ENCODE data around the gene NSD2.

Gene NSD2

DNA sequence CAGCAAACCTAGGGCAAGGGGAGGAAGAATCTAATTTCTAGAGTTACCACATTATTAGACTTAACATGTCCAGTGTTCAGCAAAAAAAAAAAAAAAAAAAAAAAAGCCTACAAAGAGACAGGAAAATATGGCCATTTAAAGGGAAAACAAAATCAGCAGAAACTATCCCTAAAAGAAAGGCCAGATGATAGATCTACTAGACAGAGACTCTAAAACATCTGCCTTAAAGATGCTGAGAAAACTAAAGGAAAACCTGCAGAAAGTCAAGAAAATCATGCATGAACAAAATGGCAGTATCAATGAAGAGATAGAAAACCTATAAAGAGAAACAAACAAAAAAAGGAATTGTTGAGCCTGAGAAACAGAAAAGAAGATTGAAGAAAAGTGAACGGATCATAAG, 93.8 kb downstream of the NSD2 start:
- no peak for TF ChIP-seq POLR2AphosphoS5 (IDR thresholded peaks at IDR 0.05; ENCODE audit: borderline replicate concordance, low read depth, low read length)
- TF ChIP-seq EZH2 (IDR thresholded peaks at IDR 0.05) = no peak
- no peak for TF ChIP-seq FOXP2 (optimal IDR thresholded peaks at IDR 0.05; ENCODE audit: control extremely low read depth, extremely low read length, insufficient read depth)
- no peak overlapping the region for H3K4me3 ChIP-seq
- H3K9ac ChIP-seq (ENCODE audit: insufficient read length) = no peak overlapping the region
- peaks cover 81% of the 10 kb centered on the region for H3K36me3 ChIP-seq (ENCODE audit: insufficient read depth, low read length)
- DNase-seq (ENCODE audit: low read depth, low spot score) = no peak
- H3K9me3 ChIP-seq (ENCODE audit: low read depth, low read length) = no peaks in the 10 kb centered on the region
- H3K27ac ChIP-seq = no peak overlapping the region

DNA sequence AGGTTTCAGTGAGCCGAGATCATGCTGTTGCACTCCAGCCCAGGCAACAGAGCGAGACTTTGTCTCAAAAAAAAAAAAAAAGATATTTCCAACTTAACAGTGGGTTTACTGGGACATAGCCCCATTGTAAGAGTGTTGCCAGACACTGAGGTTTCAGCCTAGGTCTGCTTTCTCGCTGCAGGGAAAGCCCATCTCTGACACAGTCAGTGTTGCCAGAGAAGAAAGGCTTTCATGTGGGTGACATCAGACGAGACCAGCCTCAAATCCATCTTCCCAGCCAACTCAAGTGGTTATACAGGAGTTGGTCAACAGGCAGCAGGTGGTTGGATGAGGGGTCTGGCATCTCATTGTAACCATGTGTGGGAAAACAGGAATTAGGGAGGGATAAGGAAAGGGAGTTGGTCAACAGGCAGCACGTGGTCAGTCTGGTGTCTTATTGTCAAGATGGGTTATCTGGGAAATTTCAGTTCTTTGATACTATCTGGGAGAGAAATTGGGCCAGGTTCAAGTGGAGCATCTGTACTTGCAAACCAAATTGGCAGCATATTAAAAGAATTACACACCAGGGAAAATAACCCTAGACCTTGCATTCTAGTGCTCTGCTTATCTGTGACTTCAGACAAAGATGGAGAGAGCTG, 96.4 kb downstream of the NSD2 start:
- no peak for TF ChIP-seq EZH2 (IDR thresholded peaks at IDR 0.05)
- no peak for TF ChIP-seq FOXP2 (optimal IDR thresholded peaks at IDR 0.05; ENCODE audit: control extremely low read depth, extremely low read length, insufficient read depth)
- no peak for TF ChIP-seq POLR2AphosphoS5 (IDR thresholded peaks at IDR 0.05; ENCODE audit: borderline replicate concordance, low read depth, low read length)
- Histone ChIP-seq H3K27ac (no peak overlapping the region), H3K36me3 (ENCODE audit: insufficient read depth, low read length) (peaks cover 74% of the 10 kb centered on the region), H3K9ac (ENCODE audit: insufficient read length) (no peak overlapping the region), H3K4me3 (no peak overlapping the region), H3K9me3 (ENCODE audit: low read depth, low read length) (no peaks in the 10 kb centered on the region)
- DNase-seq (ENCODE audit: low read depth, low spot score) = no peak

DNA sequence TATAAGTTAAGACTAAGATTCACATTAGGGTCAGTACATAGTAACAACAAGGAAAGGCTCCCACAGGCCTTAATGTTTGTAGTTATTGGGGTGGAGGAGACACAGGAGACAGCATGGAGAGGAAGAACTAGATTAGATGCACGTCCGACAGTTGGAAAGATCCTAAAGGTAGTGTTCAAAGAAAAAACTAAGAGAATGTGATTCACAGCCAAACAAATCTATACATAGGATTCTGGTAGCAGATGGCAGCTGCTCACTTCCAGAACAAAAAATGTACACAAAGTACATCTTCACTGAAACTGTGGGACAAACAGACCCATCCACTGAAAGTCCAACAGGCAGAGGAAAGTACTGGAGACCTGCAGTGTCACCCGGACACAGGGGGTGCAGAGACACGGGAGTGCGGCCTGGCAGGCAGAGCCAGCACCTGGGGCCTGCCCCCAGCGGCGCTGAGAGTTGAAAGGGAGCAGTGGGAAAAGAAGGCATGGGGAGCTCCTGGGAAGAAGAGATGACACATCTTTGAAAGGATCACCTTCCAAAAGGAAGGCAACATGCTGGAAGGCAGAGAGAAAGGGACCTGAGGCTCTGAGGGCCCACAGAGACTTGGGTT, 97.6 kb downstream of the NSD2 start:
- Histone ChIP-seq H3K27ac (peak overlapping the region; percentile 10; the same call in 1 of the 2 replicates), H3K36me3 (ENCODE audit: insufficient read depth, low read length) (peaks cover 74% of the 10 kb centered on the region), H3K9ac (ENCODE audit: insufficient read length) (no peak overlapping the region), H3K9me3 (ENCODE audit: low read depth, low read length) (no peaks in the 10 kb centered on the region), H3K4me3 (no peak overlapping the region)
- no peak for DNase-seq (ENCODE audit: low read depth, low spot score)
- TF ChIP-seq FOXP2 (optimal IDR thresholded peaks at IDR 0.05; ENCODE audit: control extremely low read depth, extremely low read length, insufficient read depth) = no peak
- no peak for TF ChIP-seq POLR2AphosphoS5 (IDR thresholded peaks at IDR 0.05; ENCODE audit: borderline replicate concordance, low read depth, low read length)
- TF ChIP-seq EZH2 (IDR thresholded peaks at IDR 0.05) = no peak

DNA sequence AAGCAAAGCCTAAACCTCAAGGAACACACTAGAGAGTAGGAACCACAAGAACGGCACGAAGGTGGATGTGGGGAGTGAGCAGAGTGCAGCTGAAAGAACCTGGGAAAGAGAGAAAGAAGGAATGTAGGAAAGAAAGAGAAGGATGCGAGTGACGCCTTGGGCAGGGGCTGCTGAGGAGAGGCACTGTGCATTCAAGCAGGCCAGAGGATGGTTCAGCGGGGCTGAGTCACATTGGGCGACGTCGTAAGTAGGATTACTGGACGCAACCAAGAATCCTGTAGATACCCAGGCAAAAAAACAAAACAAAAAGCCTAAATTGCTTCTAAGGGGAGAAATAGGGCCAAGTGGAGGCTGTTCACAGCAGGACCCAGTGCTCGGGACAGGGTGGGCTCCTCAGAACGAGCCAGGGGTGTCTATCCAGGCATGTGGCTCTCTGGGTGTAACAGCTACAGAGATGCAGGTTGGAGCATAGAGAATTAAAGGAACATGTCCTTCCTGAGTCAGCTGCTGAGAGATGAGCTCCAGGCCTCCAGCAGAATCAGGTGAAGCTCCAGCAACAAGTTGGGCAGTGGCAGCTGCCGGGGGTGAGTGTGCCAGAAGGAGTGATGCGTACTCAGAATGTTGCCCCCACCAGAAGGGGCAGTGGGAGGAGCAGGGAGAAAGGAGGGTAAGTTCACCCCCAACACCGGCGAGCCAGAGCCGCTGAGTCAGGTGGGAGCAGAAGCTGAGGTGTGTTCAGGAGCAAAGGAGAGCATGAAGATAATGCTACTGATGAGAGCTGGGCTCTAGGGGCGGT, 98.9 kb downstream of the NSD2 start:
- no peak for TF ChIP-seq EZH2 (IDR thresholded peaks at IDR 0.05)
- TF ChIP-seq POLR2AphosphoS5 (IDR thresholded peaks at IDR 0.05; ENCODE audit: borderline replicate concordance, low read depth, low read length) = no peak
- no peak for TF ChIP-seq FOXP2 (optimal IDR thresholded peaks at IDR 0.05; ENCODE audit: control extremely low read depth, extremely low read length, insufficient read depth)
- Histone ChIP-seq H3K9me3 (ENCODE audit: low read depth, low read length) (no peaks in the 10 kb centered on the region), H3K9ac (ENCODE audit: insufficient read length) (no peak overlapping the region), H3K27ac (no peak overlapping the region), H3K4me3 (no peak overlapping the region), H3K36me3 (ENCODE audit: insufficient read depth, low read length) (peaks cover 73% of the 10 kb centered on the region)
- DNase-seq (ENCODE audit: low read depth, low spot score) = no peak

DNA sequence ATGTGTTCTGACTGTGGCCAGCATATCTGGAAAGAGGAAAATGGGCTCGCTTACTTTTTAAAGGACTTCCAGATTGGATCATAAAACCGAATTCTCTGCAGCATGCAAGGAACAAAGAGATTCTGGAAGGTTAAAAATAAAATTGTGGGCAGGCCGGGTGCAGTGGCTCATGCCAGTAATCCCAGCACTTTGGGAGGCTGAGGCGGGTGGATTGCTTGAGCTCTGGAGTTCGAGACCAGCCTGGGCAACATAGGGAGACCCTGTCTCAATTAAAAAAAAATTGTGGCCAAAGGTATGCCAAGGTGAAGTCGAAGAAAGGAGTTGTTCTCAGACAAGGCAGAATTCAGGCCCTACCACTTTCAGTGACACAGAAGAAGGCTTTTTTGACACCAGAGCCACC, 99.7 kb downstream of the NSD2 start:
- Histone ChIP-seq H3K27ac (no peak overlapping the region), H3K36me3 (ENCODE audit: insufficient read depth, low read length) (peaks cover 73% of the 10 kb centered on the region), H3K9me3 (ENCODE audit: low read depth, low read length) (no peaks in the 10 kb centered on the region), H3K9ac (ENCODE audit: insufficient read length) (no peak overlapping the region), H3K4me3 (no peak overlapping the region)
- no peak for DNase-seq (ENCODE audit: low read depth, low spot score)
- TF ChIP-seq POLR2AphosphoS5 (IDR thresholded peaks at IDR 0.05; ENCODE audit: borderline replicate concordance, low read depth, low read length) = no peak
- TF ChIP-seq FOXP2 (optimal IDR thresholded peaks at IDR 0.05; ENCODE audit: control extremely low read depth, extremely low read length, insufficient read depth) = no peak
- TF ChIP-seq EZH2 (IDR thresholded peaks at IDR 0.05) = no peak

DNA sequence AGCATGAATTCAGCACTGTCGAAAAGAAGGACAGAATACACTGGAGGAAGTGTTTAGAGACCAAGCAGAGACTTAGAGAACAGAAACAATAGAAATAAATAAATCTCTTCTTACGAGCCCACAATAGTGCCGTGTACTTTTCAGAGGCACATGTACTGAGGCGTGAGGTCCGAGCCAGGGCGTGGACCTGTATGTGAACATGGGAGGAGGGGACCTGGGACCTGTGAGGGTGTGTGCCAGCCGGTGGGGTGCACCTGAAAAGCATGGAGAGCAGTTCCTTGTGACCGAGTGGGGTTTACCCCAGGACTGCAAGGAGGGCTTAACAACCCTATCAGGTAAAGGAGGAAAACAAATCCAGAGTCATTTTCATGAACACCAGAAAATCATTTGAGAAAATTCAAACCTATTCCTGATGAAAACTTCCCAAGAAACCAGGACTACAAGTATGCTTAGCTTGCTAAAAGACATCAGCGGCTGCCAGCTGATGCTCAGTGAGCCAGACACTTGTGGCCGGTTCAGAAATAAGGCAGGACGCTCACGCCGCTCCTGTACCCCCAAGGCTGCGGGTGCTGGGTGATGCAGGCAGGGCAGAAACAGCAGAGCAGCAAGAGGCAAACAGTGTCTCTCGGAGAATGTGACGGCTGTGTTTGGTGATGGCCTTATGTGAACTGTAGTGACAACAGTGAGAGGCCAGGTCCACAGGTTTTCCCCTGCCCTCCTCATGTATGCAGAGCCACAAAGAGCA, 100.4 kb downstream of the NSD2 start:
- Histone ChIP-seq H3K9me3 (ENCODE audit: low read depth, low read length) (no peaks in the 10 kb centered on the region), H3K9ac (ENCODE audit: insufficient read length) (no peak overlapping the region), H3K27ac (peak overlapping the region; percentile 9; the same call in 1 of the 2 replicates), H3K36me3 (ENCODE audit: insufficient read depth, low read length) (peaks cover 78% of the 10 kb centered on the region), H3K4me3 (no peak overlapping the region)
- TF ChIP-seq EZH2 (IDR thresholded peaks at IDR 0.05) = no peak
- TF ChIP-seq POLR2AphosphoS5 (IDR thresholded peaks at IDR 0.05; ENCODE audit: borderline replicate concordance, low read depth, low read length) = no peak
- TF ChIP-seq FOXP2 (optimal IDR thresholded peaks at IDR 0.05; ENCODE audit: control extremely low read depth, extremely low read length, insufficient read depth) = no peak
- no peak for DNase-seq (ENCODE audit: low read depth, low spot score)

DNA sequence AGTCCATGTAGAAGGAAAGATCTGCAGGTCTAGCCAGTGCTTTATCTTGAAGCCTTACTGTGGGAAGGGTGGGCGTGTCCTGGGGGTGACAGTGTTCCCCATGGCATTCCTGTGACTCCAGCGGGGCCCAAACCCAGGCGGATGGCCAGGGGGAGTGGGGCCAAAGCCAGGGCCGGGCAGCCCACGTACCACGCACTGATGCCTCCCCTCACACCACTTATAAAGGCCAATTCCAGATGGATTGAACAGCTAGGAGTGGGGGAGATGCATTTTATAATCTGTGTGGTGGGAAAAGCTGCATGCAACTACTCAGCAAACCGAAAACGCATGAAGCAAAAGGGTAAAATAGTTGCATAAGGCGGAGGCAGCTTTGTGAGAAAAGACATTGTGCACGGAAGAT, 101.2 kb downstream of the NSD2 start:
- Histone ChIP-seq H3K27ac (peak overlapping the region; percentile 39; the same call in 1 of the 2 replicates), H3K9ac (ENCODE audit: insufficient read length) (no peak overlapping the region), H3K36me3 (ENCODE audit: insufficient read depth, low read length) (peaks cover 85% of the 10 kb centered on the region), H3K9me3 (ENCODE audit: low read depth, low read length) (no peaks in the 10 kb centered on the region), H3K4me3 (no peak overlapping the region)
- DNase-seq (ENCODE audit: low read depth, low spot score) = no peak
- TF ChIP-seq EZH2 (IDR thresholded peaks at IDR 0.05) (no peak), FOXP2 (optimal IDR thresholded peaks at IDR 0.05; ENCODE audit: control extremely low read depth, extremely low read length, insufficient read depth) (no peak)

DNA sequence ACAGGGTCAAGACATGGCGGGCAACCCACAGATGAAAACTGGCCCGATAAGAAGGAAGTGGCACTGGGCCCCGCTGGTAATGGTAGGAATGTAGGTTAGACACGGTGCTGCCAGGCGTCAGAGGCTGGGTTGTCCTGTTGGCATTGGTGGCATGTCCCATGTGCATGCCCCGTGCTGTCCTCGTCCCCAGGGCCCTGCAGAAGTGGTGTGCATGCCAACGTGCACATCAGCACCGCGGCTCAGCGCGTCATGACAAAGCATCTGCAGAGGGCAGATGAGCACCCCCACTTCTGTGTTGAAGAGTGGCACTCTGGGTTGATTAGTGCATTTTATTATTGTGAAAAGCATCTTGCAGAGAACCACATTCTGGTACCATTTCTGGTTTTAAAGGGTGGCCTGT, 102.0 kb downstream of the NSD2 start:
- H3K36me3 ChIP-seq (ENCODE audit: insufficient read depth, low read length) = peaks cover 85% of the 10 kb centered on the region
- no peak overlapping the region for H3K9ac ChIP-seq (ENCODE audit: insufficient read length)
- TF ChIP-seq FOXP2 (optimal IDR thresholded peaks at IDR 0.05; ENCODE audit: control extremely low read depth, extremely low read length, insufficient read depth) (no peak), EZH2 (IDR thresholded peaks at IDR 0.05) (no peak), POLR2AphosphoS5 (IDR thresholded peaks at IDR 0.05; ENCODE audit: borderline replicate concordance, low read depth, low read length) (no peak)
- H3K9me3 ChIP-seq (ENCODE audit: low read depth, low read length) = no peaks in the 10 kb centered on the region
- no peak for DNase-seq (ENCODE audit: low read depth, low spot score)
- H3K27ac ChIP-seq = peak overlapping the region; percentile 39; the same call in 1 of the 2 replicates
- H3K4me3 ChIP-seq = no peak overlapping the region
